ENCODE data around the gene DCP1A. TPM values are rescaled to one million over a fixed set of nuclear protein-coding genes. Genes with fewer than 3 reads are reported as not detected.

Gene DCP1A
- total and polyA plus RNA-seq, 2 of the 13 experiments (the other 11 are each of a cell fraction or from before 2014, with no cell fraction given), result 14.2 to 41.2 TPM

DNA sequence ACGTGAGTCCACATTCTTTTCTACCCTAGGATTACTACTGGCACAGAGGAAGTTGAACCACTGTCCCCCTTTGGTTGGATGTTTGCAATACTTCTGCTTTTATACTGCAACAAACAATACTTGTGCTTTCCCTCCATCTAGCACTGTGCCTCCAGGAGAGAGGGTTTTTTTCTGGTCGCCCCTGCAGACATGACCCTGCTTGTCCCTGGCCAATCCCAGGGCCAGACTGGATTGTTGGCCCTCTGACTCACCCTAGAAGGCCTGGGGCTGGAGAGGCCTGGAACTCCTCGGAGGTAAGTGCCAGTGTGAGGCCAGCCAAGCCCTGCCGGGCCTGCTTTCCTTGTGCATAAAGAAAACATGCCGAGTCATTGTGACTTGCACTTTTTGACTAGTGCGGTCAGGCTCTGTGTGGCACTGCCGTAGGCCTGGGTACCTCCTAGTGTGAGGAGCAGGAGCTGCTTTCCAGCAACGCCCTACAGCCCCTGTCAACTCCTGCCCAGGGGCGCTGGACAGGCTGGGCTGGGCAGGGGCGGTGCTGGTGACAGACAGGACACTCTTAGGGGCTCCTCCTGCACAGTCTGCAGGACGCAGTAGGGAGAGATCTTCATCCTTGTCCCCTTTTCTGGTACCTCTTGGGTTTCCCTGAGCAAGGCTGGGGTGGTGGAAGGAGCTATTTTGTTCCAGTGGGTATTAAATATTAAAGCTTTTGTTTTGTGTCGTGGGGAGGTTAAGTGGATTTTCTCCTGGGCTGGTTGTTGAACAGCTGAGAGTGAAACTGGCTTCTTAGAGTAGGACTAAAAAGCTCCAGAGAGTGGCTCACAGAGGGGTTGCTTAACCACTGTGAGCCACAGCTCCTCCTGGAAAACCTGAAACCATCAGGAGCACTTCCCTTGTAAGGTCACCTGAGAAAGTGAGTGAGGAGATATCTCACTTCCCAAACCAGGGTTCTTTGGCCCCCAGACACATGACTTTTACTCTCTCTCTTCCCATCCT, 77.2 kb downstream of the DCP1A start (continued):
- 0 out of 2 replicates have a peak, but pooled peaks have one; percentile 47 for TF ChIP-seq ZKSCAN5 (CRISPR knock-in tag; IDR thresholded peaks at IDR 0.05)
- no peak for TF ChIP-seq FOXO4 (CRISPR knock-in tag; conservative IDR thresholded peaks at IDR 0.05)
- TF ChIP-seq ATF7-NPFF (CRISPR knock-in tag; IDR thresholded peaks at IDR 0.05; ENCODE audit: low read depth), result peak; percentile 58; the same call in 1 of the 2 replicates
- TF ChIP-seq NFE2L2 (IDR thresholded peaks at IDR 0.05; ENCODE audit: low read length), result peak; percentile 100
- TF ChIP-seq PRMT3 (CRISPR knock-in tag; IDR thresholded peaks at IDR 0.05; ENCODE audit: borderline replicate concordance, low read depth), result no peak
- TF ChIP-seq GABPB1 (CRISPR knock-in tag; IDR thresholded peaks at IDR 0.05), result peak; percentile 36; the same call in 1 of the 2 replicates
- TF ChIP-seq, protein P1, sequence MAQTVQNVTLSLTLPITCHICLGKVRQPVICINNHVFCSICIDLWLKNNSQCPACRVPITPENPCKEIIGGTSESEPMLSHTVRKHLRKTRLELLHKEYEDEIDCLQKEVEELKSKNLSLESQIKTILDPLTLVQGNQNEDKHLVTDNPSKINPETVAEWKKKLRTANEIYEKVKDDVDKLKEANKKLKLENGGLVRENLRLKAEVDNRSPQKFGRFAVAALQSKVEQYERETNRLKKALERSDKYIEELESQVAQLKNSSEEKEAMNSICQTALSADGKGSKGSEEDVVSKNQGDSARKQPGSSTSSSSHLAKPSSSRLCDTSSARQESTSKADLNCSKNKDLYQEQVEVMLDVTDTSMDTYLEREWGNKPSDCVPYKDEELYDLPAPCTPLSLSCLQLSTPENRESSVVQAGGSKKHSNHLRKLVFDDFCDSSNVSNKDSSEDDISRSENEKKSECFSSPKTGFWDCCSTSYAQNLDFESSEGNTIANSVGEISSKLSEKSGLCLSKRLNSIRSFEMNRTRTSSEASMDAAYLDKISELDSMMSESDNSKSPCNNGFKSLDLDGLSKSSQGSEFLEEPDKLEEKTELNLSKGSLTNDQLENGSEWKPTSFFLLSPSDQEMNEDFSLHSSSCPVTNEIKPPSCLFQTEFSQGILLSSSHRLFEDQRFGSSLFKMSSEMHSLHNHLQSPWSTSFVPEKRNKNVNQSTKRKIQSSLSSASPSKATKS (CRISPR knock-in tag; IDR thresholded peaks at IDR 0.05), result no peak
- TF ChIP-seq ZHX2 (IDR thresholded peaks at IDR 0.05; ENCODE audit: low read depth), result peak; percentile 48; the same call in 1 of the 2 replicates
- TF ChIP-seq ZHX2 (CRISPR knock-in tag; IDR thresholded peaks at IDR 0.05; ENCODE audit: borderline replicate concordance), result no peak
- TF ChIP-seq ELF3 (CRISPR knock-in tag; IDR thresholded peaks at IDR 0.05), result peak; percentile 50; the same call in 1 of the 2 replicates
- no peak for TF ChIP-seq TRAFD1 (CRISPR knock-in tag; IDR thresholded peaks at IDR 0.05; ENCODE audit: borderline replicate concordance)
- no peak for TF ChIP-seq ZBTB46 (CRISPR knock-in tag; IDR thresholded peaks at IDR 0.05; ENCODE audit: borderline replicate concordance)
- no peak for TF ChIP-seq HNRNPK (IDR thresholded peaks at IDR 0.05; ENCODE audit: low read depth, low read length, poor library complexity, severe bottlenecking)
